Gastrocnemius medialis (tissue), 4 donors: Measurements from ENCODE around the gene KCNT1. TPM values are rescaled to one million over a fixed set of nuclear protein-coding genes. Genes with fewer than 3 reads are reported as not detected.

ENCODE experiments used
- ATAC-seq, 2 donors: fragments of 150-250 bp; one replicate each; pipeline ENCODE4 v1.9.1; 2016
- DNase-seq, 2 donors: peaks; one replicate each; pipeline ENCODE4 v3.0.0-alpha.2; 2019
- H3K27ac ChIP-seq, 4 donors: fragments of 200-600 bp; sonication (generic); 1 replicate in 1 of 4; 2 replicates in 3 of 4; pipeline ENCODE4 v1.5.1; 2016 to 2018; ENCODE audit warnings: mild to moderate bottlenecking in 2 of 4, moderate library complexity in 1 of 4
- H3K27me3 ChIP-seq, 3 donors: fragments of 200-600 bp; sonication (generic) in 2 of 3; 1 replicate in 1 of 3; 2 replicates in 2 of 3; pipeline versions ENCODE4 v1.5.1 to v1.6.0; 2016 to 2019; ENCODE audit warnings: mild to moderate bottlenecking in 1 of 3, moderate library complexity in 1 of 3
- H3K36me3 ChIP-seq, 2 donors: fragments of 200-600 bp; sonication (generic) in 1 of 2; one replicate each; pipeline ENCODE4 v1.5.1; 2017 to 2018
- H3K4me1 ChIP-seq, 2 donors: fragments of 200-600 bp; sonication (generic) in 1 of 2; one replicate each; pipeline ENCODE4 v1.5.1; 2016 to 2017; ENCODE audit warnings: mild to moderate bottlenecking in 2 of 2
- H3K4me3 ChIP-seq, 4 donors: fragments of 200-600 bp; sonication (generic) in 3 of 4; 1 replicate in 1 of 4; 2 replicates in 3 of 4; pipeline ENCODE4 v1.5.1; 2016 to 2019; ENCODE audit warnings: mild to moderate bottlenecking in 2 of 4
- H3K9me3 ChIP-seq, 3 donors: fragments of 200-600 bp; sonication (generic) in 2 of 3; 1 replicate in 1 of 3; 2 replicates in 2 of 3; pipeline ENCODE4 v1.5.1; 2016 to 2019
- CTCF ChIP-seq, 5 experiments: fragments of 450-650 bp in 3 of 5; fragments of 200-600 bp in 2 of 5; sonication (generic) in 2 of 5; IDR thresholded peaks in 4 of 5; conservative IDR thresholded peaks in 1 of 5; 1 replicate in 4 of 5; 2 replicates in 1 of 5; pipeline ENCODE4 v1.5.1; 2016 to 2019; ENCODE audit warnings: antibody characterized with exemption in 5 of 5, mild to moderate bottlenecking in 3 of 5, moderate library complexity in 3 of 5
- POLR2A ChIP-seq, 2 donors: fragments of 450-650 bp; IDR thresholded peaks; one replicate each; pipeline ENCODE4 v1.6.1; 2017; ENCODE audit warnings: antibody characterized with exemption in 2 of 2, mild to moderate bottlenecking in 2 of 2, moderate library complexity in 2 of 2
- in situ Hi-C, 4 donors: fragments of 200-750 bp; cut with MboI; loops; one replicate each; pipeline versions ENCODE4 v1.15.0 to v1.8.0; 2017; ENCODE audit warnings: low sequenced_read_pairs in 4 of 4
- intact Hi-C: fragments of 100-400 bp; cut with DNase I; formaldehyde crosslinking; loops from one replicate; pipeline ENCODE4 v1.15.1; 2023; ENCODE audit warnings: low total_unique reads
- total RNA-seq, 4 donors: library from RNA; depleted of rRNA; stranded (reverse); fragments of >200 nt; gene quantifications; one replicate each; pipeline versions ENCODE4 v1.1.0 to v1.2.3, GENCODE V29; 2016

The KCNT1 gene
- total RNA-seq, 4 donors from 2014 or later: 2.3 to 8.7 (median 5.3) TPM

DNA sequence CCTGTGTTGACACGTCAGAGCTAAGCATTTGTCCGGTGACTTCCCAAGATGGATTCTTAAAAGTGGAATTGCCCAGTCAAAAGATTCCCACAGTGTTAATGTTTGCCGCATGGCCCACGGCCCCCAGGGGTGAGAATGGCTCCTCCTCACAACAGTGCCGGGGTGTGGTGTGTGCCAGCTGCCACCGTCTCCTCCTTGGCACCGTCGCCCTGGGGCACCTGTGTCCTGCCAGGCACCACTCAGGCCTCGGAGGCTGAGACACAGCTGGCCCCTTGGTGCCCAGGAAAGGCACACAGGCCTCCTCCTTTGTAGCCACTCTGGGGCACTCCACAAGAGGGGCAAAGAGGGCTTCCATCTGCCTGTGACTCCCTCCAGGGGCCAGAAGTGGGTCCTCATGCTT lies 4.3 kb downstream of the KCNT1 start:
- no peak for TF ChIP-seq CTCF (IDR thresholded peaks at IDR 0.05 in 4 of 5, conservative IDR thresholded peaks at IDR 0.05 in 1 of 5)
- no peak for TF ChIP-seq POLR2A (IDR thresholded peaks at IDR 0.05)

GRCh38 chr9:135707252-135708138 lies 5.5 kb downstream of the KCNT1 start:
- Histone ChIP-seq H3K27ac (no peak overlapping the region), H3K36me3 (no peaks in the 10 kb centered on the region), H3K9me3 (no peaks in the 10 kb centered on the region), H3K4me3 (no peak overlapping the region), H3K27me3 (peaks cover 0 to 5% (median 0%) of the 10 kb centered on the region in 3 donors), H3K4me1 (peaks cover 0 to under 1% of the 10 kb centered on the region in 2 donors)
- no peak for ATAC-seq
- DNase-seq: no peak
- intact Hi-C loops: no loop called here
- TF ChIP-seq CTCF (IDR thresholded peaks at IDR 0.05 in 4 of 5, conservative IDR thresholded peaks at IDR 0.05 in 1 of 5) (no peak), POLR2A (IDR thresholded peaks at IDR 0.05) (no peak)
- in situ Hi-C loops: no loop called here

More for the DNA sequence above, 4.3 kb downstream of the KCNT1 start:
- in situ Hi-C loops (no loop called here), intact Hi-C loops (no loop called here)
- Histone ChIP-seq H3K27ac (no peak overlapping the region), H3K9me3 (no peaks in the 10 kb centered on the region), H3K36me3 (no peaks in the 10 kb centered on the region), H3K4me1 (peaks cover 0 to 8% of the 10 kb centered on the region in 2 donors), H3K4me3 (no peak overlapping the region), H3K27me3 (peaks cover 0 to 8% (median 0%) of the 10 kb centered on the region in 3 donors)
- ATAC-seq (no peak), DNase-seq (no peak)

- in situ Hi-C loops: no loop called here
- intact Hi-C loops: no loop called here
- DNase-seq: no peak
- Histone ChIP-seq H3K27ac (no peak overlapping the region), H3K9me3 (no peaks in the 10 kb centered on the region), H3K4me3 (no peak overlapping the region), H3K36me3 (no peaks in the 10 kb centered on the region), H3K27me3 (peaks cover 4 to 9% (median 5%) of the 10 kb centered on the region in 3 donors), H3K4me1 (no peaks in the 10 kb centered on the region)
- no peak for ATAC-seq
- TF ChIP-seq CTCF (IDR thresholded peaks at IDR 0.05 in 4 of 5, conservative IDR thresholded peaks at IDR 0.05 in 1 of 5): no peak
- no peak for TF ChIP-seq POLR2A (IDR thresholded peaks at IDR 0.05)
Observed at GRCh38 chr9:135708164-135708563, 6.2 kb downstream of the KCNT1 start.

DNA sequence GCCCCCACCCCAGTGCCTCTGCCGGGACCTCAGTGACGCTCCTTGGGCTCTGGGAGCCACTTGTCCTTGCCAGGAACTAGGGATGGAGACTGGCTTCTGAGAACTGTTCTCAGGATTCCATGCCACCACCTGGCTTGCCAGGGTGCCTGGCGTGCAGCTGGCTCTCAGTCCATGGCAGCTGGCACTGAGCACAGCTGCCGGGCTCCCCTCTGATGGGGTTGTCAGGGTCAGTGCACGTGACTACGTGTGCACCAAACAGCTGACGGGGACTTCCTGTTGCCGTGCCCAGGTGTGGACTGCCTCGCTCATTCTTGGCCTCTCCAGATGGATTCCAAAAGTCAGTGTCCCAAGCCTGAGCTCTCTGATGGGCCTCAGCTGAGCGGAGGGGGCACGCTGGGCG lies 9.4 kb downstream of the KCNT1 start:
- H3K27ac ChIP-seq: no peak overlapping the region
- no peak overlapping the region for H3K4me3 ChIP-seq
- no peaks in the 10 kb centered on the region for H3K9me3 ChIP-seq
- H3K36me3 ChIP-seq: no peaks in the 10 kb centered on the region
- in situ Hi-C loops (no loop called here), intact Hi-C loops (no loop called here)
- no peak for TF ChIP-seq CTCF (IDR thresholded peaks at IDR 0.05 in 4 of 5, conservative IDR thresholded peaks at IDR 0.05 in 1 of 5)
- no peak for TF ChIP-seq POLR2A (IDR thresholded peaks at IDR 0.05)
- ATAC-seq (no peak), DNase-seq (no peak)
- peaks cover 27 to 33% (median 30%) of the 10 kb centered on the region in 3 donors for H3K27me3 ChIP-seq
- H3K4me1 ChIP-seq: no peaks in the 10 kb centered on the region
